NB4 (cell line): ENCODE measurements around the gene MYCBPAP.

Experiments used
- DNase-seq: peaks from one replicate; pipeline ENCODE4 v3.0.0; 2010; ENCODE audit warnings: low read depth
- H3K4me3 ChIP-seq: one replicate; pipeline ENCODE4 v1.5.1; 2011; ENCODE audit warnings: mild to moderate bottlenecking, low read depth, low read length, moderate library complexity
- MYC ChIP-seq: IDR thresholded peaks from 2 replicates; pipeline ENCODE4 v1.6.1; 2011; ENCODE audit warnings: low read depth, low read length
- POLR2A ChIP-seq: IDR thresholded peaks from 2 replicates; pipeline ENCODE4 v1.6.1; 2011; ENCODE audit warnings: mild to moderate bottlenecking; ENCODE audit not compliant: insufficient read length; ENCODE audit errors: extremely low read depth
- TF ChIP-seq, protein P1 (sequence below): IDR thresholded peaks from 2 replicates; pipeline ENCODE4 v1.6.1; 2011; ENCODE audit warnings: low read depth, low read length
- TF ChIP-seq, protein P2 (sequence below): IDR thresholded peaks from one replicate; pipeline ENCODE4 v1.5.1; 2012; ENCODE audit warnings: low read depth, low read length

Gene MYCBPAP

DNA sequence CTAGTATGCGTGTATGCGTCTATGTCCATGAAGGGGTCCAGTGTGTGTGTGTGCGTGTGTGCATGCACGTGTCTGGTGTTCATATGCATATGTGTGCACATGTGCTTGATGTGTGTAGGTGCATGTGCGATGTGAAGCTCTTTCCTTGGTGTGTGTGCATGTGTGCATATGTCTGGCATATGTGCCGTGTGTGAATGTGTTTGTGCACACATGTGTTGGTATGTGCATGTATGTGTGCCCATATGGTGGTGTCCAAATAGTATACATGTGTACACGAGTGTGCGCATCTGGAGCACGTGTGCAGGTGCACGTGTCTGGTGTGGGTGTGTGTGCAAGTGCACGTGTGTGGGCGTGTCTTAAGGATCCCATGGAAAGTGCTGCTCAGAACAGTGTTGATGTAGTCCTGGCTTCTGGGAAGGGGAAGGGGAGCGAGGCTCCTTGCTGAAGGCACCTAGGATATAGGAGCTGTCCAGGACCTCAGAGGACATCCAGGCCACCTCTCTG, 69.3 kb downstream of the MYCBPAP start:
- TF ChIP-seq, protein P1, sequence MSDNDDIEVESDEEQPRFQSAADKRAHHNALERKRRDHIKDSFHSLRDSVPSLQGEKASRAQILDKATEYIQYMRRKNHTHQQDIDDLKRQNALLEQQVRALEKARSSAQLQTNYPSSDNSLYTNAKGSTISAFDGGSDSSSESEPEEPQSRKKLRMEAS, result no peak
- TF ChIP-seq POLR2A (no peak), MYC (no peak)
- TF ChIP-seq, protein P2, sequence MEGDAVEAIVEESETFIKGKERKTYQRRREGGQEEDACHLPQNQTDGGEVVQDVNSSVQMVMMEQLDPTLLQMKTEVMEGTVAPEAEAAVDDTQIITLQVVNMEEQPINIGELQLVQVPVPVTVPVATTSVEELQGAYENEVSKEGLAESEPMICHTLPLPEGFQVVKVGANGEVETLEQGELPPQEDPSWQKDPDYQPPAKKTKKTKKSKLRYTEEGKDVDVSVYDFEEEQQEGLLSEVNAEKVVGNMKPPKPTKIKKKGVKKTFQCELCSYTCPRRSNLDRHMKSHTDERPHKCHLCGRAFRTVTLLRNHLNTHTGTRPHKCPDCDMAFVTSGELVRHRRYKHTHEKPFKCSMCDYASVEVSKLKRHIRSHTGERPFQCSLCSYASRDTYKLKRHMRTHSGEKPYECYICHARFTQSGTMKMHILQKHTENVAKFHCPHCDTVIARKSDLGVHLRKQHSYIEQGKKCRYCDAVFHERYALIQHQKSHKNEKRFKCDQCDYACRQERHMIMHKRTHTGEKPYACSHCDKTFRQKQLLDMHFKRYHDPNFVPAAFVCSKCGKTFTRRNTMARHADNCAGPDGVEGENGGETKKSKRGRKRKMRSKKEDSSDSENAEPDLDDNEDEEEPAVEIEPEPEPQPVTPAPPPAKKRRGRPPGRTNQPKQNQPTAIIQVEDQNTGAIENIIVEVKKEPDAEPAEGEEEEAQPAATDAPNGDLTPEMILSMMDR, result no peak
- DNase-seq, result no peak
- H3K4me3 ChIP-seq, result no peak overlapping the region

DNA sequence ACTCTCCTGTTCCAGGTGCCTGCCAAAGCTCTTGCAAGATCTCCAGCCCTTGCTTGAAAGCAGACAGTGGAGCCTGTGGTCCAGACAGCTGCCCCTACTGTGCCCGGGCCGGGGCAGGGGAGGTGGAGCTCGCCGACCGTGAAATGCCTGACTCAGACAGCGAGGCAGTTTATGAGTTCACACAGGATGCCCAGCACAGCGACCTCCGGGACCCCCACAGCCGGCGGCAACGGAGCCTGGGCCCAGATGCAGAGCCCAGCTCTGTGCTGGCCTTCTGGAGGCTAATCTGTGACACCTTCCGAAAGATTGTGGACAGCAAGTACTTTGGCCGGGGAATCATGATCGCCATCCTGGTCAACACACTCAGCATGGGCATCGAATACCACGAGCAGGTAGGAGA, 69.9 kb downstream of the MYCBPAP start:
- H3K4me3 ChIP-seq, result no peak overlapping the region
- TF ChIP-seq, protein P1, result no peak
- TF ChIP-seq POLR2A, result no peak
- no peak for DNase-seq

DNA sequence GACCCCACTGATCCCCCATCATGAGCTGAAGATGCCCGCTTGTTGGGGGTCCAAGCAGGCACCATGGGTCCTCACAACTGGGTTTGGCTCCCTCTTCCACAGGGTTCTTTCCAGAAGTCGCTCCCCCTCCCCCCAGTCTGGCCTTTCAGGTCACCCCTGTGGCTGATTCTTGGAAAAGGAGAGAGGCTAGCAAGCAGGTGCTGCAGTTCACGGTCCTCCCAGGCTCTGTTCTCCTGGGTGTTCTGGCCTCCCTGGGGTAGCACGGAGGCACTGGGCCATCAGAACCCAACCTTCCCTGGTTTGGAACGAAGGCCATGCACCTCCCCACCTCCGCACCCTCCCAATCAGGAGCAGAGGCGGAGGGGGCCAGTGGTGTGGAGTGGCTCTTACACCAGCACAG, 71.2 kb downstream of the MYCBPAP start:
- no peak overlapping the region for H3K4me3 ChIP-seq
- no peak for DNase-seq
- TF ChIP-seq MYC, result no peak
- TF ChIP-seq POLR2A, result no peak
- TF ChIP-seq, protein P1, result no peak
- TF ChIP-seq, protein P2, result no peak

DNA sequence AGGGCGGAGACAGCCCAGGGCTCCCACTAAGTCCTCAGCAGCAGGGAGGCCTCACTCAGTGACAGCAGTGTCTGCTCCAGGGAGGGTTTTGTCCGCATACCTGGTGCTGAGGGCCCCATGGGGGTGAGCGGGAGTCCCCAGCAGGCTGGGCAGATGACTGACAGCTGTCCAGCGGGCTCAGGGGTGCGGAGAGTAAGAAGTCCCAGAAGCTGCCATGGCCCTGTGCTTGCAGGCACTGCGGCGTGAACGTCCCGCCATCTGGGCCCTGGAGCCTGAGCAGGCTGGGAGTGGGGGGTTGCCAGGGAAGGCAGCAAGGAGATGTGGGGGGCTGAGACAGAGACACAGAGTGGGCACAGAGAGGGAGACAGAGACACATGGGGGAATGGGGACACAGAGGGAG, 72.4 kb downstream of the MYCBPAP start:
- DNase-seq, result no peak
- TF ChIP-seq POLR2A (no peak), MYC (no peak)
- TF ChIP-seq, protein P2, result no peak
- TF ChIP-seq, protein P1, result no peak
- no peak overlapping the region for H3K4me3 ChIP-seq
